Upper lobe of right lung (tissue), 1 donor: ENCODE measurements around the gene BLOC1S1. TPM values are rescaled to one million over a fixed set of nuclear protein-coding genes. Genes with fewer than 3 reads are reported as not detected.
"Not testable (repeated sequence)": the region's sequence is repeated elsewhere in the genome, so short reads cannot be mapped to it uniquely, and the experiment has no call there.

Source experiments
- ATAC-seq: fragments of 200-7000 bp; cut with Tn5 transposase; one replicate; pipeline ENCODE4 v1.9.1; 2020; ENCODE audit warnings: mild to moderate bottlenecking, moderate library complexity
- DNase-seq: peaks from one replicate; pipeline ENCODE4 v3.0.0-alpha.2; 2020
- H3K27ac ChIP-seq: fragments of 200-600 bp; one replicate; pipeline ENCODE4 v1.8.0; 2022
- H3K27me3 ChIP-seq: fragments of 200-600 bp; one replicate; pipeline ENCODE4 v1.8.0; 2022; ENCODE audit warnings: mild to moderate bottlenecking
- H3K36me3 ChIP-seq: fragments of 200-600 bp; one replicate; pipeline ENCODE4 v1.8.0; 2022
- H3K4me1 ChIP-seq: fragments of 200-600 bp; one replicate; pipeline ENCODE4 v1.8.0; 2022
- H3K4me3 ChIP-seq: fragments of 200-600 bp; one replicate; pipeline ENCODE4 v1.8.0; 2022; ENCODE audit warnings: mild to moderate bottlenecking
- H3K9me3 ChIP-seq: fragments of 200-600 bp; one replicate; pipeline ENCODE4 v1.8.0; 2022
- intact Hi-C: fragments of 100-400 bp; cut with DNase I; formaldehyde crosslinking; loops from one replicate; pipeline ENCODE4 v1.11.0; 2022
- total RNA-seq: library from RNA; stranded (reverse); fragmentation: NEBNext Ultra II Directional; extraction: Animal tissue kit (Norgen Biotek cat#: 25700); gene quantifications from one replicate; pipeline ENCODE4 v1.2.1, GENCODE V29; 2021
- TF ChIP-seq, protein P1 (sequence below): fragments of 200-600 bp; IDR thresholded peaks from one replicate; pipeline ENCODE4 v1.8.0; 2022; ENCODE audit warnings: antibody characterized with exemption
- donor health status: DM: no; HTN: yes; CAD: no; lungs with severe emphysema.

BLOC1S1 gene
- total RNA-seq, 1 donor from 2014 or later, result 129 TPM

DNA sequence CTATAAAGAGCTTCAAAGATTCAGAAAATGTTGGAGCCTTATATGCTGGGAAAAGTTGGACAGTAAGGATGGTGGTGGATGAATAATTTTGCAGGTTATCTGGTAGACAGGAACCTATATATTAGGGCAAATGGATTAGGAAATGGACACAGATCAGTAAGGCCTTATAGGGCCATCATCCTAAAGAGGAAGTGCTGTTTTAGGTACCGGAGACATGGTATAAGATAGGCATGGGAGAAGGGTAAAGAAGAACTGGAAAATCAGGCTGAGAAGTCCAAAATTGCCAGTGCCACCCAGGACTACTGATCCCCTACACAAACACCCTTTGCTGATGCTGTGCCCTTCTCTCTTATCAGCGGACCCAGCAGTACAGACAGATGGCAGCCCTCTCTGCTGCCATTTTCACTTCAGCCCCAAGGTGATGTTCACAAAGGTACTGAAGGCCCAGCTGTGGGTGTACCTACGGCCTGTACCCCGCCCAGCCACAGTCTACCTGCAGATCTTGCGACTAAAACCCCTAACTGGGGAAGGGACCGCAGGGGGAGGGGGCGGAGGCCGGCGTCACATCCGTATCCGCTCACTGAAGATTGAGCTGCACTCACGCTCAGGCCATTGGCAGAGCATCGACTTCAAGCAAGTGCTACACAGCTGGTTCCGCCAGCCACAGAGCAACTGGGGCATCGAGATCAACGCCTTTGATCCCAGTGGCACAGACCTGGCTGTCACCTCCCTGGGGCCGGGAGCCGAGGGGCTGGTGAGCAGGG lies 32.6 kb downstream of the BLOC1S1 start:
- no peak for ATAC-seq
- no peaks in the 10 kb centered on the region for H3K27me3 ChIP-seq
- H3K4me1 ChIP-seq, result peaks cover 9% of the 10 kb centered on the region
- TF ChIP-seq, protein P1, sequence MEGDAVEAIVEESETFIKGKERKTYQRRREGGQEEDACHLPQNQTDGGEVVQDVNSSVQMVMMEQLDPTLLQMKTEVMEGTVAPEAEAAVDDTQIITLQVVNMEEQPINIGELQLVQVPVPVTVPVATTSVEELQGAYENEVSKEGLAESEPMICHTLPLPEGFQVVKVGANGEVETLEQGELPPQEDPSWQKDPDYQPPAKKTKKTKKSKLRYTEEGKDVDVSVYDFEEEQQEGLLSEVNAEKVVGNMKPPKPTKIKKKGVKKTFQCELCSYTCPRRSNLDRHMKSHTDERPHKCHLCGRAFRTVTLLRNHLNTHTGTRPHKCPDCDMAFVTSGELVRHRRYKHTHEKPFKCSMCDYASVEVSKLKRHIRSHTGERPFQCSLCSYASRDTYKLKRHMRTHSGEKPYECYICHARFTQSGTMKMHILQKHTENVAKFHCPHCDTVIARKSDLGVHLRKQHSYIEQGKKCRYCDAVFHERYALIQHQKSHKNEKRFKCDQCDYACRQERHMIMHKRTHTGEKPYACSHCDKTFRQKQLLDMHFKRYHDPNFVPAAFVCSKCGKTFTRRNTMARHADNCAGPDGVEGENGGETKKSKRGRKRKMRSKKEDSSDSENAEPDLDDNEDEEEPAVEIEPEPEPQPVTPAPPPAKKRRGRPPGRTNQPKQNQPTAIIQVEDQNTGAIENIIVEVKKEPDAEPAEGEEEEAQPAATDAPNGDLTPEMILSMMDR, result no peak
- peaks cover 27% of the 10 kb centered on the region for H3K36me3 ChIP-seq
- H3K27ac ChIP-seq, result no peak overlapping the region
- H3K4me3 ChIP-seq, result no peak overlapping the region
- DNase-seq, result no peak
- no peaks in the 10 kb centered on the region for H3K9me3 ChIP-seq
- intact Hi-C loops, result loop anchor here (10.0 kb wide), 1 partner anchor 46 kb away; no protein-coding TSS in a partner anchor

DNA sequence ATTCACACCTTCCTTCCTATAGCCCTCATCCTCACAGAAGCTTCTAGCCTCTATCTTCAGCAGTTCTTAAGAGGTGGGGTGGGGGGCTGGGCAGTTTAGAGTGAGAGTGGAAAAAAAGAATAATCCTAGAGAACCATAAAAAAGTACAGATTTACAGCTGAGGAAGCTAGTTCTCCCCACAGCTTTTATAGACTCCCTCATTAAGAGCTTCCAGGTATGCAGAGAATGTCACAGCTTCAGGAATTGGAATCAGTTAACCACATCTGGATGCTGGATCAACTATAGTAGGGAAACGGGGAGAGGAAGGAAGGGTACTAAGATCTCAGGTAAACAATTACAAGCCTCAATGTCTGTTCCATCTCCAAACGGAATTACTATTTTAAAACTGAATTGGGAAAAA lies 39.4 kb downstream of the BLOC1S1 start:
- H3K4me1 ChIP-seq, result no peaks in the 10 kb centered on the region
- DNase-seq, result no peak
- H3K27ac ChIP-seq, result no peak overlapping the region
- peaks cover 95% of the 10 kb centered on the region for H3K36me3 ChIP-seq
- H3K4me3 ChIP-seq, result no peak overlapping the region
- ATAC-seq, result no peak
- TF ChIP-seq, protein P1, result no peak
- H3K9me3 ChIP-seq, result no peaks in the 10 kb centered on the region
- intact Hi-C loops, result no loop called here
- H3K27me3 ChIP-seq, result no peaks in the 10 kb centered on the region

DNA sequence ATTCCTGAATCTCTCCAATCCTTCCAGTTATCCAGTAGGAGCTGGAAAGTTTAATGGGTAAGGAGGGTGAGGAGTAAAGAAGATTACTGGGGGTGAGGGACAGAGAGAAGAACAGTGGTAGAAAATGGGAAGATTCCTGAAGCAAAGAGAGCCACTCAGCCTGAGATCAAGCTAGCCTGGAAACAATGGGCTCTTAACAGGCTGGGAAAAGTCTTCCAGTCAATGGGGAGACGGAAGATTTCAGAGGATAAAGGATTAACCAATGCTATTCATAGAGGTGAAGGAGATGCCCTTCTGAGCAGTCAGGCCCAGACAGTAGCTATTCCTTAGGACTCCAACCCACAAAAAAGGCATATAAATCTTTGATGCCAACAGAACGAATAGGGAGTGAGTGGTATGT lies 41.9 kb downstream of the BLOC1S1 start:
- Histone ChIP-seq H3K9me3 (no peaks in the 10 kb centered on the region), H3K4me3 (no peak overlapping the region), H3K4me1 (no peaks in the 10 kb centered on the region), H3K36me3 (peaks cover 91% of the 10 kb centered on the region), H3K27ac (no peak overlapping the region), H3K27me3 (no peaks in the 10 kb centered on the region)
- TF ChIP-seq, protein P1, result no peak
- DNase-seq (no peak), ATAC-seq (no peak)
- intact Hi-C loops, result no loop called here

DNA sequence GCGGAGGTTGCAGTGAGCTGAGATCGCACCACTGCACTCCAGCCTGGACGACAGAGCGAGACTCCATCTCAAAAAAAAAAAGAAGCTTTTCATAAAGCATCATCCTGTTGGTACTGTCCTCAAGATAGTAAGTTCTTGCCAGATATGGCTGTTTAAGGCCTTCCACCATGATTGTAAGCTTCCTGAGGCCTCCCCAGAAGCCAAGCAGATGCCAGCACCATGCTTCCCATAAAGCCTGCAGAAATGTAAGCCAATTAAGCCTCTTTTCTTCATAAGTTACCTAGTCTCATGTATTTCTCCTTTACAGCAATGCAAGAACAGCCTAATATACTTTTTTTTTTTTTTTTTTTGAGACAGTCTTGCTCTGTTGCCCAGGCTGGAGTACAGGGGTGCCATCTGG lies 42.7 kb downstream of the BLOC1S1 start:
- ATAC-seq, H3K4me3 ChIP-seq, DNase-seq, H3K27ac ChIP-seq, H3K9me3 ChIP-seq, H3K27me3 ChIP-seq, H3K4me1 ChIP-seq, intact Hi-C loops: not testable (repeated sequence)
- peaks cover 92% of the 10 kb centered on the region for H3K36me3 ChIP-seq

DNA sequence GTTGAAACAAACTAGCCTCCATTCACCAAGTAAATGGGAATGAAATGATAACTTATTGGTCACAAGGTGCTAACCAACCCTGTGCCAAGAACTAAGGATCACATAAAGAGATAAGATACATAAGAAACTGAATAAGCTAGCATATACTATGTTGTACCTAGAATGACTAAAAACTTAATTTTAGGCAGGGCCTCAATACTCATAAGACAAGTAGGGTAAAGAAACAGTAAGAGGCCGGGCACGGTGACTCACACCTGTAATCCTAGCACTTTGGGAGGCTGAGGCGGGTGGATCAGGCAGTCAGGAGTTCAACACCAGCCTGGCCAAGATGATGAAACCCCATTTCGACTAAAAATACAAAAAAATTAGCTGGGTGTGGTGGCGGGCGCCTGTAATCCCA lies 44.8 kb downstream of the BLOC1S1 start:
- intact Hi-C loops, result no loop called here
- Histone ChIP-seq H3K9me3 (no peaks in the 10 kb centered on the region), H3K27ac (no peak overlapping the region), H3K27me3 (no peaks in the 10 kb centered on the region), H3K4me3 (no peak overlapping the region), H3K36me3 (peaks cover 74% of the 10 kb centered on the region), H3K4me1 (no peaks in the 10 kb centered on the region)
- TF ChIP-seq, protein P1, result no peak
- DNase-seq (no peak), ATAC-seq (no peak)

DNA sequence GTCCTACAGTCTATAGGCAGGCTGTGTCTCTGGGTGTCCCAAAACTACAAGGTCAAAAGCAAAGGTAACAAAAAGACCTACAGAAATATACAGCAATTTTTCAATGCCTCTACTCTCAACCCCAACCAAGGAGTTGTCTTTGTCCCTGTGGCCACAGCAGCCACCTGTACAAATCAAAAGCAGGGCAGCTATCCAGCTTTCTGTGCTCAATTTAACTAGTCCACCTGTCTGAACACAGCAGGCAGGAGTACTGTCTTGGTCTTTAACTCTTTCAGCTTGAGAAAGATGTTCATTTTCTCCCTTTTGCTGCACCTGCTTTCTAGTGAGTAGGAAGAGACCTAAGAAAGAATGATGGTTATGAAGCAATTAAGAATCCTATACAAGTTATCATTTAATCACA lies 46.8 kb downstream of the BLOC1S1 start:
- Histone ChIP-seq H3K27ac (no peak overlapping the region), H3K36me3 (peaks cover 63% of the 10 kb centered on the region), H3K27me3 (no peaks in the 10 kb centered on the region), H3K9me3 (no peaks in the 10 kb centered on the region), H3K4me3 (no peak overlapping the region), H3K4me1 (no peaks in the 10 kb centered on the region)
- TF ChIP-seq, protein P1, result no peak
- no peak for DNase-seq
- intact Hi-C loops, result no loop called here
- no peak for ATAC-seq
